Non-pigmented ciliary epithelial cell (primary cell): ENCODE measurements around the gene FCGR3A.
"Not testable (repeated sequence)": the region's sequence is repeated elsewhere in the genome, so short reads cannot be mapped to it uniquely, and the experiment has no call there.

ENCODE experiments used
- DNase-seq: peaks from one replicate; pipeline ENCODE4 v3.0.0-alpha.2; 2010; ENCODE audit warnings: low read depth

The FCGR3A gene

DNA sequence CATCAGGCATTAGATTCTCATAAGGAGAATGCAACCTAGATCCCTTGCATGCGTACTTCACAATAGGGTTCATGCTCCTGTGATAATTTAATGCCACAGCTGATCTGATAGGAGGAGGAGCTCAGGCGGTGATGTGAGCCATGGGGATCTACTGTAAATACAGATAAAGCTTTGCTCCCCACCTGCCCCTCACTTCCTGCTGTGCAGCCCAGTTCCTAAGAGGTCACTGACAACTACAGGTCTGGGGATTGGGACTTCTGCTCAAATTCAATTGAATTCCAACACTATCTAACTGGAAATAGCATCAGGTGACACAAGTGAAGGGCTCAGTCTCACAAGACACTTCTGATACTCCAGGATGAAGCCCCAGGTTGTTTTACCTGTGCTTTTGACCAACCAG lies 7.4 kb upstream of the FCGR3A start:
- not testable (repeated sequence) for DNase-seq

DNA sequence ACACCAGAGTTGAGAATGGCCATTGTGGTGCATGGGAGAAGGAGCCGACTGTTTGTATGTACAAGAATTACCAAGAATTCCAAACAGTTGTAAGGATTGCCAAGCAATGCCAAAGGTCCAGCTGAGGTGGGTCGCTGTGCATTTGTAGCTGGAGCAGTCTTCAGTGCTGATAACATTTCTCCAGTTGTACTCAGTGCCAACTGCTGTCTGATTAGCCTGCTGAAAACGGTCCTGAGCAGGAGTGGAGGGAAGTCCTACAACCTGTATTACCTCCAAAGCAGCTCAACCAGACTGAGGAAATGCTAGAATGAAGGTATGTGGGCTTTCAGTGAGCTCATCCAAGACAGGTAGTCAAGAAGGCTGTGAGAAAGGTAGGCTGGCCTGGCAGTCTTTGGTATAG lies 6.5 kb upstream of the FCGR3A start:
- DNase-seq: not testable (repeated sequence)

DNA sequence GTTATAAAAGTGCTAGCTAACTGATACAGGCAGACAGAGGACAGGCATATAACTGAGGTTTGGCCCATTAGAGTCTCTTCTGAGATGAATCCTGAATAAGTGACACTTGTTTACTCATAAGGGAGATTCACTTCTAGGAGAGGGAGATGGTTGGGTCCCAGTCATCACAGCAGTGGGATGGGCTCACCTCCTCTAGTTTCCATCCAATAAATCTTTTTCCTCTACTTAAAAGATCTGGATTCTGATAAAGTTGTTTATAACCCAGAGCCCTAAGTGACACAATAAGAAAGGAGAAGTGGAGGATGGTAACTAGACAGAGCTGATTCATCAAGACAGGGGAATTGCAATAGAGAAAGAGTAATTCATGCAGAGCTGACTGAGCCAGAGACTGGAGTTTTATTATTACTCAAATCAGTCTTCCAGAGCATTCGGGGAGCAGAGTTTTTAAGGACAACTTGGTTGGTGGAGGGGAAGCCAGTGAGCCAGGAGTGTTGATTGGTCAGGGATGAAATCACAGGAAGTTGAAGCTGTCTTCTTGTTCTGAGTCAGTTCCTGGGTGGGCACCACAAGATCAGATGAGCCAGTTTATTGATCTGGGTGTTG lies 5.3 kb upstream of the FCGR3A start:
- DNase-seq: not testable (repeated sequence)

DNA sequence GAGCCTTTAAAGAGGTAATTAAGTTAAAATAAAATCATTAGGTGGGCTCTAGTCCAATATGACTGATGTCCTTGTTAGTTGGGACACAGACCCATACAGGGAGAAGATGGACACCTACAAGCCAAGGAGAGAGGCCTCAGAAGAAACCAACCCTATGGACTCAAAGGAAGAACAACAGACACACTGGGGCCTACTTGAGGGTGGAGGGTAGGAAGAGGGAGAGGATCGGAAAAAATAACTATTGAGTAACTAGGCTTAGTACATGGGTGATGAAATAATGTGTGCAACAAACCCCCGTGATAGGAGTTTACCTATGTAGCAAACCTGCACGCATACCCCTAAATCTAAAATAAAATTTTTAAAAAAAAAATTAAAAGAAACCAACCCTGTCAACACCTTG lies 4.7 kb upstream of the FCGR3A start:
- not testable (repeated sequence) for DNase-seq

DNA sequence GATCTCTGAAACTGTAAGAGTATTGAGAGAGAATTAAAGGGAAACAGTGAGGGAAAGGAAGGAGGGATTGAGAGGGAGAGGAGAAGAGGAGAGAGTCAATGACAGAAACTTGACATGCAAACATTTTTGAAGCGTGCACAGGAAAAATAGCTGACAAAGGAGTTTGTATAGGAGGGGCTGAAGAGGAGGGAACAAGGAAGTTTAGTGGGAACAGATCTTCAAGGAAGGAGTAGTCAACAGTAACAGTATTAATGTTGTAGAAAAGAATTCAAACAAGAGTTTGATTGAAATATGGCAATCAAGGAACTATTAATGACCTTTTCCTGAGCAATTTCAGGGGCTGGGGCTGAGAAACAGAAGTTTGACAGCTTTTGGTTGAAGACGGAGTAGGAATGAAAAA lies 4.0 kb upstream of the FCGR3A start:
- DNase-seq: not testable (repeated sequence)

DNA sequence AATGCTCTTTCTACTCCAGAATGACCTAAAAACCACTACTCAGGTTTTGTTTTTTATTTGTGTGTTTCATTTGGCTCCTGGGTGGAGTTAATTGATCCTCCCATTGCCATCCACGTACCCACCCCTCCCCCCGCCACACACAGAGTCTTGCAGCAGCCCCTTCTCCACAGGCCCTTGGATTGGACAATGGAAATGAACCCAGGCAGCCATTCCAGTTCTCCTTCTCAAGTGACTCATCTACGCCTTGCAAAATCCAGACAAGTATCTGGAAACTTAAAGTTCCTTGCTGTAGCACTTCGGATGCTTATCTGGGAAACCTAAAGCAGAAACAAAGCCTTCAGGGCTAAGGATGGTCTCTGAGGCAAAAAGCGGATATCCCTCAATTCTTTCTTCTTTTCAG lies 1.3 kb upstream of the FCGR3A start:
- not testable (repeated sequence) for DNase-seq

DNA sequence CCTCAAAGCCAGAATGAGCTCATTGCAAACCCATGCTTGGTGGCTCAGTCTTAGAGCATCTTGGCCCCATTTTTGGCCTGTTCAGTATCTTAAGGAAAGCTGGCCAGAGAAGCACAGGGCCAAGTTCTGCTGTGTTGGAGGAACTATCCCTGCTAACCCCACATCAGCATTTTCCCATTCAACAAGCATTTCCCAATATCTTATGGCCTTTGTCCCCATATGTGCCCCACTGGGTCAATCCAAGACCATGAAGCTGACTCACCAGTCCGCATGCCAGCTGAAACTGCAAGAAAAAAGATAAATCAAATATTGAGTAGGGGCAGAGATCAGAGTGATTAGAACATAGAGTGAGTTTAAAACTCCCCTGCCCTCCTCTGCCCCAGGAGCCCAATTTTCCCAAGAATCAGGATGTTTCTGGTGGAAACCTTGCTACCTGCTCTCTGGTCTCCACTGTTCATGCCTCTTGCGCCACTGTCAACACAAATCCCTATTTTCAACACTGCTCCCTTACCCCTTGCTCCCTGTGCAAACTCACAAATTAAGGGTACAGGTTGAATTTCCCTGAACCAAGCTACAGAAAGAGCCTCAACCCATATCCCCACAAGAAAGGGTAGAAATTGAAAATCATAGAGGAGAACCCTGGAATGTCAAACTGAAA lies 740 bp downstream of the FCGR3A start:
- DNase-seq: not testable (repeated sequence)

DNA sequence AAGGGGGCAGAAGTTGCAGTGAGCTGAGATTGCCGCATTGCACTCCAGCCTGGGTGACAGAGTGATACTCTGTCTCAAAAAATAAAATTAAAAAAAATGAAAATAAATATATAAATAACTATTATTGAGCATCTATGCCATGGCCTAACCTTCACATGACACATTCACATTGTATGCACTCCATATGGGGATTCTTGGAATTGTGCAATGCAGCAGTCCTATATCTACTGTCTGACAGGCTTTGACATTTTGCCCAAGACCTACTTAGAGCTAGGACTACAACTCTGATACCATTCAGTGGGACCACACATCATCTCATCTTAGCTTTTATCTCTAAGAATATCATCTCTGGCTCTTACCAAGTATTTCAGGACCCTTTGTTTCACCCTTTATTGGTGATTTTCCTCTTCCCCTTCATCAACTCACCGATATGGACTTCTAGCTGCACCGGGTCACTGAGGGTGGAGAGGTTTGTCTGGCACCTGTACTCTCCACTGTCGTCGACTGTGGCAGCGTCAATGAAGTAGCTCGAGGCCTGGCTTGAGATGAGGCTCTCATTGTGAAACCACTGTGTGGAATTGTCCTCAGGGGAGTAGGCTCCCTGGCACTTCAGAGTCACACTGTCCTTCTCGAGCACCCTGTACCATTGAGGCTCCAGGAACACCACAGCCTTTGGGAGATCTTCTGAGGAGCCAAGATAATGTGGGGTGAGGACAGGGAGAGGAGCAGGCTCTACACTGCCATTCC lies 1.4 kb downstream of the FCGR3A start:
- DNase-seq: not testable (repeated sequence)

DNA sequence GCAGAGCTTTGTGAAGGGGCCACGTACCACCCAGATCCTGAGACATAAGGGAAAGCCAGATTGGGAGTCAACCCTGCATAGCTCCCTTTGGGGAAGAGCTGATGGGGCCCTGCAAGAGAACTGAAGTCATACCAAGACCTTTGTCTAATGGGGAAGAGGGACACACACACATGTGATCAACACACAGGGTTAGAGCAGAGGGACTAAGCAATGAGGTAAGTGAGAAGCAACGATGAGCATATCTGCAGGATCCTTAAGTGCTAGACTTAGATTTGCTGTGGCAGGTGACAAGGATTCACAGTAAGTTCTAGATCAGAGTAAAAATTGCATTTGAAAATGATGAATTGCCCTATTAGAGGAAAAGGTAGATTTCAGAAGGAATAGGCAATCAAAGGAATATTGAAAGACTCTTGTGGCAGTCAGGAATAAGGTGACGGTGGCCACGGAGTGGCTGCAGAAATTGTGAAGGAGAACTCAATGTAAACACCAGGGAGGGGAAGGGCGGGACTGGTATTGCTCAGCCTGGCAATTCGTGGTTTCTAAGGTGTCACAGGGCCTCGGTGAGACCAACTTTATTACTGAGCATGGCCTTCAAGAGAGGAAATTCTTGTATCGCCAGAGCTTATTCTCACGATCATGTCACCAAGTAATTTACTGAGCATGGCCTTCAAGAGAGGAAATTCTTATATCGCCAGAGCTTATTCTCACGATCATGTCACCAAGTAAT lies 4.5 kb downstream of the FCGR3A start:
- not testable (repeated sequence) for DNase-seq

DNA sequence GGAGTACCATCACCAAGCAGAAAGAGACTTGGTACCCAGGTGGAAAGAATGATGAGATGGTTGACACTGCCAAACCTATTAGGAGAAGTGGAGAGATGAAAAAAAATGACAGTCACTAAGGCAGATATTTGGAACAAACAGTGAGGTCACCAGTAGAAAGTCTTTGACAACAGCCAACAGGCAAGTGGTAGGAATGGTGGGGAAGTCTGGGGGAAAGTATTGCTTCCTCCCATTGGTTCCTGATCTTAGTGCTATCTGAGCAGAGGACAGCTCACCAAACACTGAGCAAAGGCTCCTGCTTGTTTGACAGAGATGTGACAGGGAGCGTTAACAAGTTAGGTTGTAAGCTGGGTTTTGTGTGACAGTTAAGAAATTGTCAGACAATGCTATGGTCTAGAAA lies 6.5 kb downstream of the FCGR3A start:
- not testable (repeated sequence) for DNase-seq

DNA sequence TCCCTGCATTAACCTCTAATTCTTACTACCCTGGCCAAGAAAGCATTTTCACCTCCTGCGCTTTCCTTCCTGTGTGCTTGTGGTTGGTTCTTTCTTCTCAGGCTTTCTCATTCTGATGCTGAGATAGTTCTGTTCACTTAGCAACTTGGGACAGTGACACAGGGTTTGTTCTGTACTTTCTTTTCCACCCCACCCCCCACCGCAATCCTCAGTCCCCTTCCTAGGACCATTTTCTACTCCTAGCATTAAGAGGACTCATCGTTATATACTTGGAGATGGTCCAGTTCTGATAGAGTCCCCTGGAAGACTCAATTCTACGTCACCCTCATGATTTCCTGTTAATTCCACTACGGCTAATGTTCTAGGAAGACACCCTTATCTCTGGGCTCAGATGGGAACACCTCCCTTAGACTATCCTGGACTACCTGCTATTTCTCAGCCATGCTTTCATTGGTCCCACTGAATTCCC lies 7.5 kb downstream of the FCGR3A start:
- DNase-seq: not testable (repeated sequence)

DNA sequence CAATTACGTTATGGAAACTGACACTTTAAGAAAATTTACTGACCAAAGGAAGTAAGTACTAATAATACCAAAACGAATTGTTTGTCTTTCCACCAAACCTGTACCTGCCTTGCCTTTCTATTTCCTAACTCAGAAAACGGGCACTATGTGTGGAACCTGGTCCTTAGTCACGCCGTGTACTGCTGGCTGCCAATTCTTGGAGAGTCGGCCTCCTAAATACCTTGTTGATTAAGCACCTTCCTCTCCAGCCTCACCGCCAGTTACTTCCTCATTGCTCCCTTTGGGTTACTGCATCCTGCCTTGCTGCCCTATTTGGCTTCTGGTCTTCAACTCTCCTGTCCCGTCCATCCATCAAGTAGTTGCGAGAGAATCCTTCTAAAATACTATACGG lies 9.1 kb downstream of the FCGR3A start:
- not testable (repeated sequence) for DNase-seq

DNA sequence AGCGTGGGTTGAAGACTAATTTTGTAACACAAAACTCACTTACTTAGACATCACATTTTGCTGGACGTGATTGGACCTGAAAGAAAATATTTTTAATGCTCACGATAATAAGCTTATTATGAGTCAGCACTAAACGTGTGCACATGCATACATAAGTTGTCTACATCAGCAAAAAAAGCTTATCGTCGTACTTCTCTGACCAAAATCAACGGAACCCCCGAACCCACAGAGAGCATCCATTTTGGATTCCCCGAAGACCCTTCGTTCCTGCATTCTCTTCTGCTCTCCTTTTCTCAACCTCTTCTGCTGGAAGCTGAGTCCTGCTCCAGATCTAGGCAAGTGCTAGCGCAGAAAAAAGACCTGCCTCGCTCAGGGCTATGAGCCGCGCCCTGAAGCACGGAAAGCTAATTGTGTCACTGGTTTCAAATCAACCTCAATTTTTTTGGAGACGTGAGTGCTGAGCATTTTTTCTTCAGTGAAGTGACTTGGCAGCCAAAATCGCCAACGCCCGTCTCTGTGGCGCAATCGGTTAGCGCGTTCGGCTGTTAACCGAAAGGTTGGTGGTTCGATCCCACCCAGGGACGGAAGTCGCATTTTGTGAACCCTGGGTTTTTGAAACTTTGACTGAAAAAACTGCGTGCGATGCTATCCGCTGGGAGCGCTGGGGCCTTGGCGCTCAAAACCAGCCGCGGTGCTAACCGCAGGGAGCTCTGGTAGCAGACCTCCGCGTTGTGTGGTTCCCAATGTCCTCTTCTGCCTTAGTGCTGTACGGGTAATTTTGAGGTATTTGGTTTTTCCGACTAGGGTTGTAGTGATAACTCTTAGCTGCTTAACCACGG lies 9.7 kb downstream of the FCGR3A start:
- DNase-seq: peak; percentile 56

DNA sequence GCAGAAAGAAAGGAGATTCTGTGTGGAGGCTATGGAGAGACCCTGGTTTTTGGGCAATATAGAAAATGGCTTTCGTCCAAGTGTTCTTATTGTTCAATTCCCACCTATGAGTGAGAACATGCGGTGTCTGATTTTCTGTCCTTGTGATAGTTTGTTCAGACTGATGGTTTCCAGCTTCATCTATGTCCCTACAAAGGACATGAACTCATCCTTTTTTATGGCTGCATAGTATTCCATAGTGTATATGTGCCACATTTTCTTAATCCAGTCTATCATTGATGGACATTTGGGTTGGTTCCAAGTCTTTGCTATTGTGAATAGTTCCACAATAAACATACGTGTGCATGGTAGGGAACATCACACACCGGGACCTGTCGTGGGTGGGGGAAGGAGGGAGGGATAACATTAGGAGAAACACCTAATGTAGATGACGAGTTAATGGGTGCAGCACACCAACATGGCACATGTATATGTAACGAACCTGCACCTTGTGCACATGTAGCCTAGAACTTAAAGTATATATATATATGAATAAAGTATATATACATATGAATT lies 10.6 kb downstream of the FCGR3A start:
- not testable (repeated sequence) for DNase-seq

DNA sequence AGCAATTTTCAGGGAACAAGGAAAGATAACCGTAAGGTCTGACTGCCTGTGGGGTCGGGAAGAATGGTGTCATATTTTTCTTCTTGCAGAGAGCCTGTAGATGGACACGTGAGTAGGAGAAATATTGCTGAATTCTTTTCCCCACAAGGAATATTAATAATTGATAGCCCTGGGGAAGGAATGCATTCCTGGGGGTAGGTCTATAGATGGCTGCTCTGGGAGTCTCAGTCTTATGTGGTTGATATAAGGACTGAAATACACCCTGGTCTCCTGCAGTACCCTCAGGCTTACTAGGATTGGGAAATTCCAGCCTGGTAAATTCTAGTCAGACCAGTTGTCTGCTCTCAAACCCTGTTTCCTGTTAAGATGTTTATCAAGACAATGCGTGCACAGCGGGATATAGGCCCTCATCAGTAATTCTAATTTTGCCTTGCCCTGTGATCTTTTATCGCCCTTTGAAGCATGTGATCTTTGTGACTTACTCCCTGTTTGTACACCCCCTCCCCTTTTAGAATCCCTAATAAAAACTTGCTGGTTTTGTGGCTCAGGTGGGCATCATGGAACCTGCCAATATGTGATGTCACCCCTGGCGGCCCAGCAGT lies 12.4 kb downstream of the FCGR3A start:
- DNase-seq: not testable (repeated sequence)

DNA sequence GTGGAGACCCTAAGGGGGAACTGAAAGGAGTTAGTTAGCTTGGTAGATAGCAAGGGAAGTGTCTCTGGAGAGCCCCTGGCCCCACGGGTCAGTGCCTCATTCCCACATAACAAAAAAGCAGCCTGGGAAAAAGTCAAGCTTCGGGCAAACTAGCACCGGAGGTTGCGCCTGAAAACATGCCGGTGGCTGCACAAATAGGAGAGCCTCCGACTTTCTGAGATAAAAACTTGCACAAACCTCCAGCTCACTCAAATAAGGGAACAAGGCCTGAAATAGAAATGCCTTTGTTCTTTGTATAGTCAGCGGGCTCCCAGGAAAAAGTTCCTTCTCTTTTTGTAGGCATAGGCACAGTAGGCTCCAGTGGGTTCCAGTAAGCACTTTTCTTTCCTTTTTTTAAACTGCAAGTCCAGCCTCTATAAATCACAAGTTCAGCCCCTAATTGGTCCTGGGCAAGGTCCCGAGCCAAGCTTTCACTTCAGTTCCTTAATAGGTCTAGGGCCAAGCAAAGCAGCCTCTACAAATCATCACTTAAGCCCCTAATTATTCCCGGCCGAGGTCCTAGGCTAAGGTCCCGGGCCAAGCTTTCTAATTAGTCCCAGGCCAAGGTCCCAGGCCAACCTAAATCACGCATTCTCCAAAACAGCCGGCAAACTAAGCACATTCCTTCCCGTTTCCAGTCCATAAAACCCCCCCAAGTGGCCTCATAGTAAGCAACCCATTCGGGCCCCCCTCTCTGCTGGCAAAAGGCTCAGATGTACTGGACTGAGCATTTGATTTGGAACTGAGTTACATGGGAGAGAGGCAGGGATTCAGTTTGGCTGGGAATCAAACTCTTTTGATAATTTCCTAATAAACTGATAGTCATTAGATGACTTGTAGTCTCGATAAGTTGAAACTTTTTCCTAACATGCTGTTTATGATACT lies 16.7 kb downstream of the FCGR3A start:
- not testable (repeated sequence) for DNase-seq

DNA sequence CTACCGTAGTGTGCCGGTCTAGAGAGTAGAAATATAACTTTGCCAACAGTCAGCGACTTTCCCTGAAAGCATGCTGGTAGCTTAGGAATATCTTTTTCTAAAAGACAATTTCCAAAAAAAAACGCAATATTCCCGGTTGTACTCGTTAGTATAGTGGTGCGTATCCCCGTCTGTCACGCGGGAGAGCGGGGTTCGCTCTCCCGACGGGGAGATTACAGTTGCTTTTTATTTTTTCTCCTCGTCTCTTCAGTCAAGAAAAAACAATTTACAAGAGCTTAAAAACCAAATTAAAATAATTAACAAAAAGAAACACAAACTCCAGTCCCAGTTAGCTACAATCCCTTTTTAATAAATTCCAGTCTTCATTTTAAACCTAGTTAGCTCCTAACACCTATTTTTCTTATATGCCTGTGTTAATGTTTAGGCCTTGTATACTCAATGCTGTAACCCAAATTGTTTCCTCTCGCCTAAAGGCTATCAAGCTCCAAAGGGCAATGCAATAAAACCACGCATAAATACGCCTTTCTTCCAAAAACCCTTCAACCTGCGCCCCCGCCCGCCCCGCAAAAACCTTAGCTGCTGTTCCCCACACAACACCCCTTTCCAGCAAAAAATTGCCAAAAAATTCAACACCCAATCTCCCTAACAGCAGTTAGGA lies 17.5 kb downstream of the FCGR3A start:
- no peak for DNase-seq

DNA sequence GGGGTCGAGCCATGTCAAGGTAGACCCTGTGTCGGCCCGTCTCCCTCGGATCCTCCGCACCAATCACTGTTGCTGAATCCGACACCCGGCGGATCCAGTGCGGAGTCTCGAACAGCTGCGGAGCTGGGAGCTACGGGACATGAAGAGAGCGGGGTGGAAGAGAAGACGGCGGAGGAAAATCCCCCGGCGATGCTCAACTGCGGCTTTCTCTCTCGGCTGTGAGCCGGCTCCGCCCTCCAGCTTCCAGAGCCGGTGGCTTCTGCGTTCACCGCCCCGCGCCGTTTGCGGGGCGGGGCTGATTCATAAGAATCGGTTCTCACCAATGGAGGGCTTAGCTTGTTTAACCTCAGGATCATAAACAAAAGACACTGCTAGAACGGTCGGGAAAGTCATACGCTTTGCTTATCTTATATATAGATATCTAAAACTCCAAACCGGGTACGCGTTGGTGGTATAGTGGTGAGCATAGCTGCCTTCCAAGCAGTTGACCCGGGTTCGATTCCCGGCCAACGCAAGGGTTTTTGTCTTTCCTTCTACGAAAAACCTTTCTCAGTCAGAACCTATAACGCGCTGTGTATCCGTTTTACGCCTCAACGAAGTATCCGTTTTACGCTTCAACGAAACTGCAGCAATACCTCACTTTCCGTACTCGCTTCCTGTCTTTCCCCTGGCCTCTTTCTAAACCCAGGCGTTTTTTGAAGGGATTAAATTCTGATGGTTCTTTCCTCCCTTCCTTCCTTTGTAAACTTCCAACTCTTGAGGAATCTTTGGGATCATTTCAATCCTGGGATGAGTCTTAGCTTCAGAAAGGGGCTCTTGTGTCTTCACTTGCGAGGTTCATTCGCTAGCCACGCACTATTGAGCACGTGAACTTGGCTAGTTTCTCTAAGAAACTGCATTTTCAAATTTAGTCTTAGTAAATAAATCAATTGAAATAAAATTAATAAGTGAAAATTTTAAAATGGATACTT lies 18.7 kb downstream of the FCGR3A start:
- DNase-seq: peak; percentile 77
